IMR-90 (cell line): Measurements from ENCODE around the gene GGN. TPM values are rescaled to one million over a fixed set of nuclear protein-coding genes. Genes with fewer than 3 reads are reported as not detected.

Experiments used
- ATAC-seq: fragments of 200-7000 bp; cut with Tn5 transposase; 2 replicates; pipeline ENCODE4 v1.9.1; 2020; ENCODE audit warnings: low read depth, mild to moderate bottlenecking, moderate library complexity
- BruUV-seq: library from RNA; stranded (reverse); fragments of 400-500 nt; replicated peaks from 2 replicates; lab custom pipeline; 2021; lab: Mats Ljungman, UMichigan
- CTCF ChIA-PET: fragments of 300-600 bp; formaldehyde crosslinking; extraction: SDS; loops from one replicate; lab custom pipeline; 2021; ENCODE audit warnings: antibody characterized with exemption; lab: Yijun Ruan, JAX
- POLR2A ChIA-PET: fragments of 300-600 bp; sonication (Branson Sonifier 250); formaldehyde crosslinking; loops from one replicate; lab custom pipeline; 2022; ENCODE audit warnings: antibody characterized with exemption; ENCODE audit not compliant: unreplicated experiment; lab: Charles Lee
- DNase-seq: peaks from one replicate; pipeline ENCODE4 v3.0.0; 2013
- H2AFZ ChIP-seq: replicated peaks from 2 replicates; pipeline ENCODE3; 2013; ENCODE audit warnings: low read length, mild to moderate bottlenecking; ENCODE audit not compliant: poor library complexity
- H2AK5ac ChIP-seq: 2 replicates; pipeline ENCODE4 v1.6.1; 2013; ENCODE audit warnings: low read depth, low read length, inconsistent platforms
- H2AK9ac ChIP-seq: replicated peaks from 2 replicates; pipeline ENCODE3; 2013; ENCODE audit warnings: mild to moderate bottlenecking, low read depth, low read length, moderate library complexity; ENCODE audit not compliant: poor library complexity
- H2BK120ac ChIP-seq: 2 replicates; pipeline ENCODE4 v1.6.1; 2013; ENCODE audit warnings: low read depth, low read length, inconsistent platforms
- H2BK15ac ChIP-seq: 3 replicates; pipeline ENCODE4 v1.6.1; 2013; ENCODE audit warnings: low read depth, low read length, inconsistent platforms
- H2BK20ac ChIP-seq: 2 replicates; pipeline ENCODE4 v1.6.1; 2013; ENCODE audit warnings: low read depth, mild to moderate bottlenecking, inconsistent platforms, low read length, moderate library complexity
- H2BK5ac ChIP-seq: 2 replicates; pipeline ENCODE4 v1.6.1; 2013; ENCODE audit warnings: mild to moderate bottlenecking, low read depth, low read length, inconsistent platforms; ENCODE audit not compliant: poor library complexity, severe bottlenecking
- H3K14ac ChIP-seq: replicated peaks from 2 replicates; pipeline ENCODE4 v1.6.1; 2013; ENCODE audit warnings: low read depth, low read length, inconsistent platforms
- H3K18ac ChIP-seq: 2 replicates; pipeline ENCODE4 v1.6.1; 2013; ENCODE audit warnings: low read depth, low read length, control low read depth
- H3K23ac ChIP-seq: 2 replicates; pipeline ENCODE4 v1.6.1; 2013; ENCODE audit warnings: low read depth, low read length, inconsistent platforms
- H3K27ac ChIP-seq: 2 replicates; pipeline ENCODE4 v1.5.1; 2013; ENCODE audit warnings: mild to moderate bottlenecking, control low read depth, low read length; ENCODE audit not compliant: insufficient read depth
- H3K27me3 ChIP-seq: 2 replicates; pipeline ENCODE4 v1.6.1; 2013; ENCODE audit warnings: low read length; ENCODE audit not compliant: control insufficient read depth, insufficient read depth
- H3K36me3 ChIP-seq: 2 replicates; pipeline ENCODE4 v1.6.1; 2013; ENCODE audit warnings: low read length, mixed read lengths; ENCODE audit not compliant: control insufficient read depth, insufficient read depth
- H3K4ac ChIP-seq: 2 replicates; pipeline ENCODE4 v1.6.1; 2013; ENCODE audit warnings: low read depth, low read length, inconsistent platforms
- H3K4me1 ChIP-seq: 2 replicates; pipeline ENCODE4 v1.6.1; 2013; ENCODE audit warnings: low read length, mixed read lengths; ENCODE audit not compliant: control insufficient read depth, insufficient read depth
- H3K4me2 ChIP-seq: 2 replicates; pipeline ENCODE4 v1.6.1; 2013; ENCODE audit warnings: low read depth, mild to moderate bottlenecking, control low read depth, low read length, moderate library complexity
- H3K4me3 ChIP-seq: 2 replicates; pipeline ENCODE4 v1.5.1; 2013; ENCODE audit warnings: low read depth, mild to moderate bottlenecking, control low read depth, low read length, moderate library complexity; ENCODE audit not compliant: insufficient read depth
- H3K56ac ChIP-seq: 2 replicates; pipeline ENCODE4 v1.6.1; 2013; ENCODE audit warnings: low read length, inconsistent platforms; ENCODE audit not compliant: insufficient read depth; ENCODE audit errors: extremely low read depth
- H3K79me1 ChIP-seq, 2 experiments: 2 replicates each; pipeline ENCODE4 v1.6.1; 2013; ENCODE audit warnings: low read length in 2 of 2, inconsistent platforms in 1 of 2, low read depth in 1 of 2
- H3K9ac ChIP-seq: 2 replicates; pipeline ENCODE4 v1.6.1; 2013; ENCODE audit warnings: low read depth, low read length, control low read depth
- H3K9me1 ChIP-seq: 2 replicates; pipeline ENCODE4 v1.6.1; 2013; ENCODE audit warnings: low read length, inconsistent platforms; ENCODE audit not compliant: insufficient read depth
- H3K9me3 ChIP-seq: 2 replicates; pipeline ENCODE4 v1.6.1; 2013; ENCODE audit warnings: low read length; ENCODE audit not compliant: control insufficient read depth, insufficient read depth
- H4K20me1 ChIP-seq: 2 replicates; pipeline ENCODE4 v1.6.1; 2013; ENCODE audit warnings: low read length, inconsistent platforms; ENCODE audit not compliant: insufficient read depth
- H4K5ac ChIP-seq: 2 replicates; pipeline ENCODE4 v1.6.1; 2013; ENCODE audit warnings: mild to moderate bottlenecking, low read depth, low read length, control low read depth
- H4K8ac ChIP-seq, 2 experiments: 2 replicates each; pipeline ENCODE4 v1.6.1; 2013; ENCODE audit warnings: low read depth in 2 of 2, low read length in 2 of 2, control low read depth in 1 of 2, inconsistent platforms in 1 of 2
- H4K91ac ChIP-seq: 2 replicates; pipeline ENCODE4 v1.6.1; 2013; ENCODE audit warnings: low read depth, low read length, inconsistent platforms; ENCODE audit not compliant: insufficient read depth
- BHLHE40 ChIP-seq: fragments of 150-350 bp; IDR thresholded peaks from 2 replicates; pipeline ENCODE4 v1.6.1; 2016; ENCODE audit warnings: mild to moderate bottlenecking, low read depth, low read length
- CEBPB ChIP-seq: IDR thresholded peaks from 2 replicates; pipeline ENCODE4 v1.6.1; 2012; ENCODE audit warnings: low read depth, low read length, improper control_type of control experiment
- CHD1 ChIP-seq: IDR thresholded peaks from 2 replicates; pipeline ENCODE4 v1.6.1; 2012; ENCODE audit warnings: low read depth, low read length, improper control_type of control experiment
- CTCF ChIP-seq: conservative IDR thresholded peaks from 2 replicates; pipeline ENCODE4 v1.5.1; 2012; ENCODE audit warnings: mild to moderate bottlenecking, low read depth, low read length, improper control_type of control experiment
- FOS ChIP-seq: fragments of 150-350 bp; IDR thresholded peaks from 2 replicates; pipeline ENCODE4 v1.6.1; 2016; ENCODE audit warnings: low read depth, low read length
- MAFK ChIP-seq: IDR thresholded peaks from 2 replicates; pipeline ENCODE4 v1.6.1; 2012; ENCODE audit warnings: low read depth, low read length, improper control_type of control experiment
- NFE2L2 ChIP-seq: fragments of 150-350 bp; IDR thresholded peaks from 2 replicates; pipeline ENCODE4 v1.6.1; 2016; ENCODE audit warnings: low read depth, mild to moderate bottlenecking, low read length
- POLR2A ChIP-seq: IDR thresholded peaks from 2 replicates; pipeline ENCODE4 v1.6.1; 2012; ENCODE audit warnings: mild to moderate bottlenecking, low read depth, low read length
- RAD21 ChIP-seq: IDR thresholded peaks from 2 replicates; pipeline ENCODE4 v1.6.1; 2012; ENCODE audit warnings: low read length, improper control_type of control experiment
- RCOR1 ChIP-seq: IDR thresholded peaks from 2 replicates; pipeline ENCODE4 v1.6.1; 2012; ENCODE audit warnings: mild to moderate bottlenecking, low read length, improper control_type of control experiment; ENCODE audit not compliant: insufficient replicate concordance
- RFX5 ChIP-seq: IDR thresholded peaks from 2 replicates; pipeline ENCODE4 v1.8.0; 2012; ENCODE audit warnings: low read depth, mild to moderate bottlenecking, low read length, moderate library complexity
- USF2 ChIP-seq: fragments of 150-350 bp; IDR thresholded peaks from 2 replicates; pipeline ENCODE4 v1.6.1; 2017; ENCODE audit warnings: mild to moderate bottlenecking, antibody characterized with exemption, low read length, low read depth
- WGBS, 2 experiments: methylation state at CpG; one replicate each; pipeline versions ENCODE4 v1.1.5 to v1.1.7; 2013; ENCODE audit warnings: missing lambda C conversion rate in 2 of 2; ENCODE audit not compliant: insufficient read length in 1 of 2; ENCODE audit errors: extremely low coverage in 2 of 2; 5-methylcytosine and 5-hydroxymethylcytosine counted together
- dilution Hi-C: fragments of 300-500 bp; cut with HindIII; formaldehyde crosslinking; loops from one replicate; pipeline ENCODE4 v1.14.3; 2018; ENCODE audit warnings: low sequenced_read_pairs; ENCODE audit not compliant: unreplicated experiment
- in situ Hi-C: fragments of 300-500 bp; cut with MboI; formaldehyde crosslinking; loops from 3 replicates; pipeline ENCODE4 v1.14.3; 2019; ENCODE audit warnings: low sequenced_read_pairs, inconsistent platforms, mixed read lengths
- intact Hi-C: fragments of 100-400 bp; cut with micrococcal nuclease; formaldehyde crosslinking; loops from 2 replicates; pipeline ENCODE4 v1.10.0; 2022
- polyA plus RNA-seq, 3 experiments: library from polyadenylated mRNA; depleted of rRNA; stranded (reverse); fragments of >200 nt; gene quantifications; 2 replicates each; pipeline ENCODE4 v1.2.3, GENCODE V29; 2012; ENCODE audit warnings: low replicate concordance in 1 of 3
- total RNA-seq: library from RNA; depleted of rRNA; stranded (reverse); fragments of >200 nt; gene quantifications from 2 replicates; pipeline ENCODE4 v1.2.3, GENCODE V29; 2012

The GGN gene
- total and polyA plus RNA-seq, 2 of the 4 experiments (the other 2 are of a cell fraction): under 0.01 to 0.65 TPM

- intact Hi-C loops (no loop called here), in situ Hi-C loops (no loop called here), dilution Hi-C loops (no loop called here)
- POLR2A ChIA-PET: no interaction called here
- H2BK20ac ChIP-seq: no peak overlapping the region
- no peak overlapping the region for H2AFZ ChIP-seq
- no peak overlapping the region for H4K5ac ChIP-seq
- H4K8ac ChIP-seq: no peak overlapping the region
- no peak overlapping the region for H3K9ac ChIP-seq
- H3K18ac ChIP-seq: no peak overlapping the region
- H3K27ac ChIP-seq: no peak overlapping the region
- H3K14ac ChIP-seq: no peak overlapping the region
- H3K36me3 ChIP-seq: peaks cover 14% of the 10 kb centered on the region; the same call in 1 of the 2 replicates
- no peaks in the 10 kb centered on the region for H3K4me1 ChIP-seq
- no peak overlapping the region for H2BK15ac ChIP-seq
- H4K20me1 ChIP-seq: no peaks in the 10 kb centered on the region
- BruUV-seq: no TSS peak
- H3K4ac ChIP-seq: no peak overlapping the region
- no peaks in the 10 kb centered on the region for H3K9me3 ChIP-seq
- no peaks in the 10 kb centered on the region for H3K27me3 ChIP-seq
- no peak overlapping the region for H3K56ac ChIP-seq
- 71% methylated on average over 1 of the region's 9 CpGs; no CpG with 5 or more reads in 1 of the 2 experiments for WGBS, 2 experiments
- 0 out of 2 replicates have a peak, but pooled peaks cover under 1% of the 10 kb centered on the region for H3K9me1 ChIP-seq
- H4K91ac ChIP-seq: no peak overlapping the region
- ATAC-seq (no peak), DNase-seq (no peak)
- H2BK120ac ChIP-seq: no peak overlapping the region
- H3K23ac ChIP-seq: no peak overlapping the region
- no peak overlapping the region for H3K4me3 ChIP-seq
- TF ChIP-seq CTCF (no peak), USF2 (no peak), BHLHE40 (no peak), POLR2A (no peak), MAFK (no peak), NFE2L2 (no peak), CEBPB (no peak), RFX5 (no peak), RAD21 (no peak), FOS (no peak), RCOR1 (no peak), CHD1 (no peak)
- peaks cover 1 to 10% of the 10 kb centered on the region in 2 experiments; a peak in 3 of 4 replicates for H3K79me1 ChIP-seq
- H2AK9ac ChIP-seq: no peak overlapping the region
- CTCF ChIA-PET: no interaction called here
- H3K4me2 ChIP-seq: no peak overlapping the region
- H2AK5ac ChIP-seq: no peak overlapping the region
- H2BK5ac ChIP-seq: no peak overlapping the region
These were observed 11.2 kb upstream of the GGN start for GRCh38 chr19:38399081-38399480.
